ENCODE measurements around the gene NPM1. TPM values are rescaled to one million over a fixed set of nuclear protein-coding genes. Genes with fewer than 3 reads are reported as not detected.
"Not testable (repeated sequence)": the region's sequence is repeated elsewhere in the genome, so short reads cannot be mapped to it uniquely, and the experiment has no call there.

NPM1 gene
- total RNA-seq, 1 experiment from 2014 or later, result 3,530 TPM

GRCh38 chr5:171395042-171395441, 7.4 kb downstream of the NPM1 start:
- Mint-ChIP-seq H3K4me3 (peak overlapping the region; percentile 9), H3K27me3 (ENCODE audit: low read depth) (no peaks in the 10 kb centered on the region), H3K9me3 (no peaks in the 10 kb centered on the region), H3K36me3 (peaks cover 96% of the 10 kb centered on the region), H3K4me1 (peaks cover 77% of the 10 kb centered on the region), H3K27ac (peak overlapping the region; percentile 15; the same call in 1 of the 2 replicates)
- ChIA-PET POLR2A (no interaction called here), CTCF (no interaction called here)
- 0 out of 2 replicates have a peak, but pooled peaks have one; percentile 1 for TF ChIP-seq ERG (CRISPR knock-in tag; IDR thresholded peaks at IDR 0.05)
- no peak for TF ChIP-seq ZNF671 (CRISPR knock-in tag; IDR thresholded peaks at IDR 0.05)
- ATAC-seq (no peak), DNase-seq (ENCODE audit: low spot score) (no peak)

GRCh38 chr5:171396583-171396982, 8.9 kb downstream of the NPM1 start:
- Mint-ChIP-seq H3K4me3 (peak overlapping the region; percentile 43), H3K36me3 (peaks cover 96% of the 10 kb centered on the region), H3K4me1 (peaks cover 72% of the 10 kb centered on the region)
- ATAC-seq; H3K27me3 Mint-ChIP-seq (ENCODE audit: low read depth); H3K9me3 Mint-ChIP-seq; POLR2A ChIA-PET; DNase-seq (ENCODE audit: low spot score); CTCF ChIA-PET; H3K27ac Mint-ChIP-seq: not testable (repeated sequence)

GRCh38 chr5:171397190-171397589, 9.5 kb downstream of the NPM1 start:
- no peak for ATAC-seq
- H3K4me1 Mint-ChIP-seq, result peaks cover 72% of the 10 kb centered on the region
- TF ChIP-seq NR2C2 (CRISPR knock-in tag; IDR thresholded peaks at IDR 0.05), result no peak
- no peak for TF ChIP-seq ZSCAN18 (CRISPR knock-in tag; IDR thresholded peaks at IDR 0.05)
- no peak for TF ChIP-seq PRDM15 (CRISPR knock-in tag; IDR thresholded peaks at IDR 0.05)

GRCh38 chr5:171397599-171397998, 9.9 kb downstream of the NPM1 start:
- peaks cover 93% of the 10 kb centered on the region for H3K36me3 Mint-ChIP-seq
- peak overlapping the region; percentile 18; the same call in 1 of the 2 replicates for H3K4me3 Mint-ChIP-seq

More at GRCh38 chr5:171397190-171397589, 9.5 kb downstream of the NPM1 start:
- no peaks in the 10 kb centered on the region for H3K27me3 Mint-ChIP-seq (ENCODE audit: low read depth)
- H3K9me3 Mint-ChIP-seq, result peaks cover 4% of the 10 kb centered on the region; the same call in 1 of the 2 replicates
- no peak overlapping the region; the same call in 1 of the 2 replicates for H3K27ac Mint-ChIP-seq
- POLR2A ChIA-PET, result no interaction called here
- DNase-seq (ENCODE audit: low spot score), result no peak
- CTCF ChIA-PET, result no interaction called here
- H3K36me3 Mint-ChIP-seq, result peaks cover 95% of the 10 kb centered on the region
- H3K4me3 Mint-ChIP-seq, result peak overlapping the region; percentile 43; the same call in 1 of the 2 replicates

GRCh38 chr5:171398660-171399059, 11.0 kb downstream of the NPM1 start:
- CTCF ChIA-PET; H3K27me3 Mint-ChIP-seq (ENCODE audit: low read depth); ATAC-seq; DNase-seq (ENCODE audit: low spot score); H3K9me3 Mint-ChIP-seq; POLR2A ChIA-PET: not testable (repeated sequence)
- Mint-ChIP-seq H3K27ac (peak overlapping the region; percentile 78; the same call in 1 of the 2 replicates), H3K4me1 (peaks cover 60% of the 10 kb centered on the region), H3K36me3 (peaks cover 84% of the 10 kb centered on the region), H3K4me3 (peak overlapping the region; percentile 25; the same call in 1 of the 2 replicates)

More at GRCh38 chr5:171397599-171397998, 9.9 kb downstream of the NPM1 start:
- CTCF ChIA-PET, result no interaction called here
- DNase-seq (ENCODE audit: low spot score) (no peak), ATAC-seq (no peak)
- peaks cover 69% of the 10 kb centered on the region for H3K4me1 Mint-ChIP-seq
- H3K9me3 Mint-ChIP-seq, result peaks cover 4% of the 10 kb centered on the region; the same call in 1 of the 2 replicates
- no peak for TF ChIP-seq CBFB (CRISPR knock-in tag; IDR thresholded peaks at IDR 0.05; ENCODE audit: low read depth)
- no peak for TF ChIP-seq SP1 (CRISPR knock-in tag; conservative IDR thresholded peaks at IDR 0.05)
- TF ChIP-seq ZNF121 (CRISPR knock-in tag; IDR thresholded peaks at IDR 0.05), result no peak
- no peak for TF ChIP-seq TP53 (CRISPR knock-in tag; IDR thresholded peaks at IDR 0.05)
- no peak for TF ChIP-seq CREM (CRISPR knock-in tag; IDR thresholded peaks at IDR 0.05)
- TF ChIP-seq ZMAT4 (CRISPR knock-in tag; IDR thresholded peaks at IDR 0.05), result no peak
- no peak for TF ChIP-seq IRF1 (CRISPR knock-in tag; IDR thresholded peaks at IDR 0.05)
- H3K27ac Mint-ChIP-seq, result no peak overlapping the region
- POLR2A ChIA-PET, result no interaction called here
- H3K27me3 Mint-ChIP-seq (ENCODE audit: low read depth), result no peaks in the 10 kb centered on the region
